ENCODE measurements around the gene METTL8. TPM values are rescaled to one million over a fixed set of nuclear protein-coding genes. Genes with fewer than 3 reads are reported as not detected.

The METTL8 gene
- 33.1 and 42.9 TPM in 2 replicates for total RNA-seq

DNA sequence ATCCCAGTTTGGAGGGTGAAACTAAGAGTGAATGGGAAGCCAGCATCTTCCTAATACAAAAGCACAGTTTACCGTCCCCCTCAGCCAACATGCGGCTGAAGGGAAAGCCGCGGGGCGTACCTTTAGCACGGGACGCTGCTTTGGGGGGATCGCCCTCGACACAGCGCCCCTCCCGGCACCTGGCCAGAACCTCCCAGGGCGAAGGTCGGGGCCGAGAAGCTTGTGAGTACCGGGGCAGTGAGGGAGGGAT lies at the start of gene METTL8:
Gene METTL8, minus strand, starts transcription at position 228 of the 250 bp plus-strand sequence. CDS start 41,805 bp downstream, outside the sequence.
- H3K27me3 Mint-ChIP-seq = no peaks in the 10 kb centered on the region
- H3K4me1 Mint-ChIP-seq = peaks cover 23% of the 10 kb centered on the region
- peak within 1 kb of the TSS; percentile 88 for H3K27ac Mint-ChIP-seq
- intact Hi-C loops (cut with micrococcal nuclease) = loop anchor here (1.0 to 10.0 kb wide), 9 partner anchors 17 to 1121 kb away; partner anchors contain the start of genes GORASP2, PDK1 and TLK1
- no peak for DNase-seq
- no peaks in the 10 kb centered on the region for H3K9me3 Mint-ChIP-seq
- H3K4me3 Mint-ChIP-seq = peak within 1 kb of the TSS; percentile 82
- peaks cover 52% of the 10 kb centered on the region for H3K36me3 Mint-ChIP-seq (ENCODE audit: low read depth)

- intact Hi-C loops (cut with micrococcal nuclease) = no loop called here
- no peak overlapping the region for H3K4me3 Mint-ChIP-seq
- no peaks in the 10 kb centered on the region for H3K27me3 Mint-ChIP-seq
- H3K36me3 Mint-ChIP-seq (ENCODE audit: low read depth) = peaks cover 27% of the 10 kb centered on the region
- H3K27ac Mint-ChIP-seq = no peak overlapping the region
- H3K4me1 Mint-ChIP-seq = peaks cover 13% of the 10 kb centered on the region
- no peak for DNase-seq
- no peaks in the 10 kb centered on the region for H3K9me3 Mint-ChIP-seq
These were observed 49.1 kb upstream of the METTL8 start for GRCh38 chr2:171482877-171483276.

GRCh38 chr2:171482308-171482707 lies 48.5 kb upstream of the METTL8 start:
- H3K27me3 Mint-ChIP-seq = no peaks in the 10 kb centered on the region
- intact Hi-C loops (cut with micrococcal nuclease) = no loop called here
- H3K4me3 Mint-ChIP-seq = no peak overlapping the region
- DNase-seq = no peak
- H3K4me1 Mint-ChIP-seq = peaks cover 13% of the 10 kb centered on the region
- H3K27ac Mint-ChIP-seq = no peak overlapping the region
- no peaks in the 10 kb centered on the region for H3K9me3 Mint-ChIP-seq
- H3K36me3 Mint-ChIP-seq (ENCODE audit: low read depth) = peaks cover 32% of the 10 kb centered on the region

GRCh38 chr2:171480908-171481307 lies 47.1 kb upstream of the METTL8 start:
- Mint-ChIP-seq H3K27ac (no peak overlapping the region), H3K36me3 (ENCODE audit: low read depth) (peaks cover 33% of the 10 kb centered on the region), H3K4me1 (peaks cover 13% of the 10 kb centered on the region), H3K4me3 (no peak overlapping the region), H3K27me3 (no peaks in the 10 kb centered on the region), H3K9me3 (no peaks in the 10 kb centered on the region)
- intact Hi-C loops (cut with micrococcal nuclease) = no loop called here
- DNase-seq = no peak

DNA sequence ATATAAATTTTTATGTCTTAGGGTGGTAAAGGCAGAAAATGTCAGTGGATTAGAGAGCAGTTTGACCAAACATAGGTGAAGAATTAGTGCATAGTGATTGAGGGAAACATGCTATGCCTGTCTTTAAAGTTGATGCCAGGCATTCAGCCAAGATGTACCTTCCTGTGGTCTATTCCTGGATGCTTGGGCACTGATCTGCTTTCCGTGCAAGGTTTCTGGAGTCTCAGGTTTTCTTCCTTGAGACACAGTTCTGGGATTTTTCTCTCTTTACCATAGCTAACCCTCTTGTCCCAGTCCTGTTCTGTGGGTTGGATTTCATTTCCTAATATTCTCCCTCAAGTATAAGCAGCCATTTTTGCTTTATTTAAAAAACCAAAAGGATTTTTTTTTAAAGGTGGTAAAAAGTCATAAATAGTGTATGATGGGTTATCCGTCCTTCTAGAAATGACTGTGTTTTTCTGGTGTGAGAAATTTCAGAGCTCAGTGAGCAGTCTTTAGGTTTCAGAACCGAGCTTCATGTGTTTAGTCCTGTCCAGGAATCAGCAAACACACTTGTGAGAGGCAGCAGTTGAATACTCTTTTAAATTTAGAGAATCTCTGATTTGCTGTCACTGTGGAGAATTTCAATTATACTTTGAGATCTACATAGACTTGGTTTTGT lies 45.5 kb upstream of the METTL8 start:
- H3K27ac Mint-ChIP-seq = no peak overlapping the region
- no peaks in the 10 kb centered on the region for H3K27me3 Mint-ChIP-seq
- DNase-seq = no peak
- H3K4me1 Mint-ChIP-seq = peaks cover 8% of the 10 kb centered on the region
- peaks cover 32% of the 10 kb centered on the region for H3K36me3 Mint-ChIP-seq (ENCODE audit: low read depth)
- H3K9me3 Mint-ChIP-seq = no peaks in the 10 kb centered on the region
- no peak overlapping the region for H3K4me3 Mint-ChIP-seq
- intact Hi-C loops (cut with micrococcal nuclease) = no loop called here

GRCh38 chr2:171478345-171478744 lies 44.6 kb upstream of the METTL8 start:
- no peak for DNase-seq
- intact Hi-C loops (cut with micrococcal nuclease) = no loop called here
- Mint-ChIP-seq H3K27ac (no peak overlapping the region), H3K4me3 (no peak overlapping the region), H3K36me3 (ENCODE audit: low read depth) (peaks cover 38% of the 10 kb centered on the region), H3K4me1 (peaks cover 9% of the 10 kb centered on the region), H3K9me3 (no peaks in the 10 kb centered on the region), H3K27me3 (no peaks in the 10 kb centered on the region)

- H3K4me1 Mint-ChIP-seq = peaks cover 7% of the 10 kb centered on the region
- no peak for DNase-seq
- H3K27ac Mint-ChIP-seq = no peak overlapping the region
- intact Hi-C loops (cut with micrococcal nuclease) = no loop called here
- H3K27me3 Mint-ChIP-seq = no peaks in the 10 kb centered on the region
- H3K9me3 Mint-ChIP-seq = no peaks in the 10 kb centered on the region
- H3K36me3 Mint-ChIP-seq (ENCODE audit: low read depth) = peaks cover 36% of the 10 kb centered on the region
- H3K4me3 Mint-ChIP-seq = no peak overlapping the region
These were observed 42.2 kb upstream of the METTL8 start for GRCh38 chr2:171475979-171476378.

- H3K27ac Mint-ChIP-seq = no peak overlapping the region
- peaks cover 3% of the 10 kb centered on the region for H3K4me1 Mint-ChIP-seq
- H3K4me3 Mint-ChIP-seq = no peak overlapping the region
- peaks cover 31% of the 10 kb centered on the region for H3K36me3 Mint-ChIP-seq (ENCODE audit: low read depth)
- no peaks in the 10 kb centered on the region for H3K9me3 Mint-ChIP-seq
- intact Hi-C loops (cut with micrococcal nuclease) = no loop called here
- no peaks in the 10 kb centered on the region for H3K27me3 Mint-ChIP-seq
- no peak for DNase-seq
These were observed 36.3 kb upstream of the METTL8 start for GRCh38 chr2:171470129-171470528.

DNA sequence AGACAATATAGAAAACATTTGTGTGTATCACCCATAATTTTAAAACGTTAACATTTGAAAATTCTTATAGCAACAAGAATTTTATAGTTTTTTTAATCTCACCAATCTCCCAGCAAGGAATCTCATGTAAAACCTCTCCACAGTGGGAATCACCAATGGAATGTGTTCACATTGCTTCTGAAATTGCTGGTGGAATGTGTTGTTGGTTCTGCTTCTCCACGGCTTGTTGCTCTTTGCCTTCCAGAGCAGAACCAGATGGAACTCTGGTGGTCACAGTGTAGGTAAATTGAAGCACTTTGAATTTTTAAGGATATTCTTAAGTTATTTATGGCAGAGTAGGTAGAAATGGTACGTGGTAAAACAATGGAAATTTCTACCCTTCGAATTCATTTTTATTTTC lies 35.4 kb upstream of the METTL8 start:
- intact Hi-C loops (cut with micrococcal nuclease) = no loop called here
- H3K4me3 Mint-ChIP-seq = no peak overlapping the region
- no peaks in the 10 kb centered on the region for H3K27me3 Mint-ChIP-seq
- H3K9me3 Mint-ChIP-seq = no peaks in the 10 kb centered on the region
- peaks cover 24% of the 10 kb centered on the region for H3K36me3 Mint-ChIP-seq (ENCODE audit: low read depth)
- no peak for DNase-seq
- no peaks in the 10 kb centered on the region for H3K4me1 Mint-ChIP-seq
- no peak overlapping the region for H3K27ac Mint-ChIP-seq

DNA sequence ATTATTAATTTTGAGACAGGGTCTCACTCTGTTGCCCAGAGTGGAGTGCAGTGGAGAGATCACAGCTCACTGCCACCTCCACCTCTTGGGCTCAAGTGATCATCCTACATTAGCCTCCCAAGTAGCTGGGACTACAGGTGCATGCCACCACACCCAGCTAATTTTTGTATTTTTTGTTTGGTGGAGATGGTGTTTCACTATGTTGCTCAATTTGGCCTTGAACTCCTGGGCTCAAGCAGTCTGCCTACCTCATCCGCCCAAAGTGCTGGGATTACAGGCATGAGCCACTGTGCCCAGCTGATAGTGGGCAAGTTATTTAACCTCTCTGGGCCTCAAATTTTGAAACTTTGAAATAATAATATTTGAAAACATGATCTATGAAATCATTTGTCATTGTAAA lies 26.7 kb upstream of the METTL8 start:
- DNase-seq = no peak
- H3K9me3 Mint-ChIP-seq = peaks cover 10% of the 10 kb centered on the region
- H3K27ac Mint-ChIP-seq = no peak overlapping the region
- H3K4me3 Mint-ChIP-seq = no peak overlapping the region
- intact Hi-C loops (cut with micrococcal nuclease) = no loop called here
- peaks cover 45% of the 10 kb centered on the region for H3K36me3 Mint-ChIP-seq (ENCODE audit: low read depth)
- H3K27me3 Mint-ChIP-seq = no peaks in the 10 kb centered on the region
- H3K4me1 Mint-ChIP-seq = no peaks in the 10 kb centered on the region

DNA sequence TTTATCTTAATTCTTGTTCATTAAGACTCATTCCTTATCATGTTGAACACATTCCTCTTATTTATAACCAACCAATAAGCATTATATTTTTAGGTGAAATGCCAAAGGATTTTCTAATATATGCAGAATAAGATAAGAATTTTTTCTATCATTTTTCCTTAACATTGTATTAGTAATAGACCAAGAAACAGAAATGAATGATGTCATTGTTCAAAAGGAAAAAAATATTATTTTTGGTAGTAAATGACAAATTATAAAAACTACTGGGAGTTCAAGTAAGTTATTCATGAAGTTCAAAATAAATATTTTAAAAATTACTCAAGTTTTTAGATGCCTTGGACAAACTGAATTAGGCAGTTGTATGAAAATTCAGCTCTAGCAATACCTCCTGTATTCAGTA lies 25.7 kb upstream of the METTL8 start:
- intact Hi-C loops (cut with micrococcal nuclease) = no loop called here
- Mint-ChIP-seq H3K4me1 (no peaks in the 10 kb centered on the region), H3K9me3 (peaks cover 14% of the 10 kb centered on the region), H3K27ac (no peak overlapping the region), H3K27me3 (no peaks in the 10 kb centered on the region), H3K36me3 (ENCODE audit: low read depth) (peaks cover 52% of the 10 kb centered on the region), H3K4me3 (no peak overlapping the region)
- DNase-seq = no peak

GRCh38 chr2:171452773-171453172 lies 19.0 kb upstream of the METTL8 start:
- DNase-seq = no peak
- Mint-ChIP-seq H3K4me3 (no peak overlapping the region), H3K27ac (no peak overlapping the region), H3K27me3 (no peaks in the 10 kb centered on the region), H3K4me1 (no peaks in the 10 kb centered on the region), H3K9me3 (peaks cover 14% of the 10 kb centered on the region), H3K36me3 (ENCODE audit: low read depth) (peaks cover 48% of the 10 kb centered on the region)
- intact Hi-C loops (cut with micrococcal nuclease) = no loop called here

DNA sequence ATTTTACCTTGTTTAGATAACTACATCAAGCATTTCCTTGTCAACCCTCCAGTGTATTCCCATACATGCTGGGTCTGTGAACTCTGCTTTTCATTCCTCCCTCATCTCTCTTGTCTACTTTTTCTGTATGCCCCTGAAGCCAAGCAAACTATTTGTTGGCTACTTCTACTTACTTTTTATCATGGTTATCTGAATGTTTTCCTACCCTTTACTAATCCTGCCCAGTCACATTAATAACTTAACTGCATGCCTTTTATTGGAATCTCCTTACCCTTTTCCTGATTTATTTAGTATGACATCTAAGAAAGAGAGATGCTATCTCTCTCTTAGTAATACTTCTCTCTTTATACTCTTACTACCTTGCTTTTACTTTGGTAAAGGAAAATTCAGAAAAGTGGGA lies 17.3 kb upstream of the METTL8 start:
- Mint-ChIP-seq H3K27ac (no peak overlapping the region), H3K36me3 (ENCODE audit: low read depth) (peaks cover 45% of the 10 kb centered on the region), H3K4me1 (no peaks in the 10 kb centered on the region), H3K4me3 (no peak overlapping the region), H3K9me3 (peaks cover 7% of the 10 kb centered on the region), H3K27me3 (no peaks in the 10 kb centered on the region)
- DNase-seq = no peak
- intact Hi-C loops (cut with micrococcal nuclease) = no loop called here

- no peaks in the 10 kb centered on the region for H3K9me3 Mint-ChIP-seq
- peaks cover 32% of the 10 kb centered on the region for H3K36me3 Mint-ChIP-seq (ENCODE audit: low read depth)
- no peak overlapping the region for H3K27ac Mint-ChIP-seq
- no peaks in the 10 kb centered on the region for H3K4me1 Mint-ChIP-seq
- H3K27me3 Mint-ChIP-seq = no peaks in the 10 kb centered on the region
- intact Hi-C loops (cut with micrococcal nuclease) = loop anchor here (1.0 kb wide), 1 partner anchor 474 kb away; no protein-coding TSS in a partner anchor
- no peak overlapping the region for H3K4me3 Mint-ChIP-seq
- no peak for DNase-seq
These were observed 13.9 kb upstream of the METTL8 start for GRCh38 chr2:171447675-171448074.

- Mint-ChIP-seq H3K4me3 (no peak overlapping the region), H3K9me3 (no peaks in the 10 kb centered on the region), H3K4me1 (peaks cover 8% of the 10 kb centered on the region), H3K27me3 (no peaks in the 10 kb centered on the region), H3K27ac (peak overlapping the region; percentile 20), H3K36me3 (ENCODE audit: low read depth) (peaks cover 45% of the 10 kb centered on the region)
- intact Hi-C loops (cut with micrococcal nuclease) = no loop called here
- DNase-seq = no peak
These were observed 7.7 kb upstream of the METTL8 start for GRCh38 chr2:171441470-171441869.

Measured in activated CD4-positive, alpha-beta T cell treated with anti-CD3 and anti-CD28 coated beads, Interleukin-2, amount 10 ng/mL, durations not matched to agents 24 days and 14 days (primary cell).